Central memory CD8-positive, alpha-beta T cell (primary cell): ENCODE data around the gene TEX30.
"Not testable (repeated sequence)": the region's sequence is repeated elsewhere in the genome, so short reads cannot be mapped to it uniquely, and the experiment has no call there.

Experiments used
- ATAC-seq: fragments of 150-1000 bp; cut with Tn5 transposase; replicated peaks from 2 replicates; pipeline ENCODE4 v1.10.0; 2022; ENCODE audit warnings: mild to moderate bottlenecking, moderate FRiP score, moderate number of reproducible peaks; ENCODE audit not compliant: poor library complexity, severe bottlenecking; ENCODE audit errors: extremely low read depth
- DNase-seq, 2 donors: peaks; one replicate each; pipeline ENCODE4 v3.0.0; 2021; ENCODE audit warnings: low spot score in 2 of 2
- H3K27ac Mint-ChIP-seq: one replicate; pipeline ENCODE4 v1.8.0; 2022; ENCODE audit warnings: low read depth, mild to moderate bottlenecking, moderate library complexity, mixed read lengths
- H3K27me3 Mint-ChIP-seq: one replicate; pipeline ENCODE4 v1.8.0; 2022; ENCODE audit warnings: mixed read lengths
- H3K36me3 Mint-ChIP-seq: one replicate; pipeline ENCODE4 v1.8.0; 2022; ENCODE audit warnings: mild to moderate bottlenecking, moderate library complexity, mixed read lengths; ENCODE audit not compliant: insufficient read depth
- H3K4me1 Mint-ChIP-seq: one replicate; pipeline ENCODE4 v1.8.0; 2022; ENCODE audit warnings: mixed read lengths
- H3K4me3 Mint-ChIP-seq: one replicate; pipeline ENCODE4 v1.8.0; 2022; ENCODE audit warnings: mild to moderate bottlenecking, moderate library complexity, mixed read lengths
- H3K9me3 Mint-ChIP-seq: one replicate; pipeline ENCODE4 v1.8.0; 2022; ENCODE audit warnings: mixed read lengths

The TEX30 gene

DNA sequence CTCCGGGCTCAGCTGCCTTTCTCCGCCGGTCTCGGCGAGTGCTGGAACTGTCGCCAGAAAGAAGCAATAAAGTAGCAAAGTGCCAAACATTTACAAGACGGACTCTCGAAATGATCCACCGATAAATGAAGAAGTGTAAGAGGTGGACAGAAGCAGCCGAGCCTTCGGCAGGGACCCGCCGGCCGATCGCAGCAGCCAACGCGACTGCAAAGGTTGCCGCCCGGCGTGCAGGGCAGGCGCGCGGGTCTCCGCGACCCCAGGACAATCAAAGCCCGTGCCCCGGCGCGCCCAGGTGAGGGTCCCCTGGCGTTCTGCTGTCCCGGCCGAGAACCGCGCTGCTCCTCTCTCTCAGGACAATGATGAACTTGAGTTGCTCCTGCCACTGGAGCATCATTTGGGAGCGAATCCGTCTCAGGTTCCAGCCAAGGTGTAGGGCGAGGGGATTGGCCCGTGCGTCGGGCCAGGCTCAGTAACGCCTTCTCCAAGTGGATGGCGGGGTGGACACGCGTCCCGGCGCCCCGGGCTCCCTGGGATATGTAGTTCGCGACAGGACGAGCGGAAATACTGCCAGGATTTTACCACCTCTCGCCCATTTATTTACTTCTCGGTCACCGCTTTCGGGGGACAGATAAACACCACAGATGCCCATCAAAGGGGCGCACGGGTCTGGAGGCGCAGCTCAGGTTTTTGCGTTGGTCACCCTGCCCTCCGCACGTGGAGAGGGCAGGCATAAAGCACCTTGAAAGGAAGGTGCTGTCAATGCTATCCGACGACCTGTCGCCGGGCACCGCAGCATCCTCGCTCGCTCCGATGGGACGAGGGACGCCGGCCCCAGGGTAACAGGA lies 25.2 kb upstream of the TEX30 start, which contains the start of the genes BIVM and POGLUT2:
BIVM (plus strand) TSS at position 539 of the 845 bp plus-strand sequence. CDS start 8,149 bp downstream, outside the sequence.
POGLUT2 (minus strand) TSS at position 396 of the 845 bp plus-strand sequence; CDS start at position 90, 306 bp downstream.
- peaks cover 17% of the 10 kb centered on the region for H3K4me1 Mint-ChIP-seq
- ATAC-seq (peak; percentile 76), DNase-seq (peak; percentile 56)
- H3K27me3 Mint-ChIP-seq, result no peaks in the 10 kb centered on the region
- H3K4me3 Mint-ChIP-seq, result peak within 1 kb of the TSS; percentile 90
- peak within 1 kb of the TSS; percentile 77 for H3K27ac Mint-ChIP-seq
- H3K36me3 Mint-ChIP-seq, result peaks cover 11% of the 10 kb centered on the region
- no peaks in the 10 kb centered on the region for H3K9me3 Mint-ChIP-seq

DNA sequence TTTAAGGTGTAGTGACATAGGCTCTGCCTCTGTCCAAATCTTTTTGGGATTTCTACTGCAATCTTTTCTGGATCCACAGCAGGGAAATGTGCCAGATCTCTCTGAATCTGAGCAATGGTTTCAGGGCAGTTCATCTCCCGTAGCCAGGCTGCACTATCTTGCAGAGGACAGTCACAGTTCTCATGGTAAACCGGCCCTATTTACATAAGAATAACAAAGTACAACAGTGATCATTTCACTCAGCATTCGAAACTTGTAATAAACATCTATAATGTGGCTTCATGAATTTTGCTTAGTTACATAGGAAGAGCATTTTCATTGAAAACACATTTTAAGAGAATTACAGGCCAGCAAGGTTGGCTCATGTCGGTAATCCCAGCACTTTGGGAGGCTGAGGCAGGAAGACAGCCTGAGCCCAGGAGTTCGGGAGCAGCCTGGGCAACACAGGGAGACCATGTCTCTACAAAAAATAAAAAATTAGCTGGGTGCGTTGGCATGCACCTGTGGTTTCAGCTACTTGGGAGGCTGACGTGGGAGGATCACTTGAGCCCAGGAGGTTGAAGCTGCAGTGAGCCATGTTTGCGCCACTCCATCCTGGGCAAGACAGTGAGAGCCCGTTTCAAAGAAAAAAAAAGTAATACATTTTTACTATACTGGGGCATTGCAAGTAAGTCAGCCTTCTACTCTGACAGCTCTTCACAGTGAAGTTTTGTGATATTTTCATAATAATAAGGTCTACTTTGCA lies 20.2 kb upstream of the TEX30 start:
- Mint-ChIP-seq H3K4me1 (peaks cover 6% of the 10 kb centered on the region), H3K9me3 (no peaks in the 10 kb centered on the region), H3K4me3 (no peak overlapping the region), H3K27me3 (no peaks in the 10 kb centered on the region), H3K36me3 (peaks cover 3% of the 10 kb centered on the region), H3K27ac (no peak overlapping the region)
- DNase-seq, result no peak
- no peak for ATAC-seq

DNA sequence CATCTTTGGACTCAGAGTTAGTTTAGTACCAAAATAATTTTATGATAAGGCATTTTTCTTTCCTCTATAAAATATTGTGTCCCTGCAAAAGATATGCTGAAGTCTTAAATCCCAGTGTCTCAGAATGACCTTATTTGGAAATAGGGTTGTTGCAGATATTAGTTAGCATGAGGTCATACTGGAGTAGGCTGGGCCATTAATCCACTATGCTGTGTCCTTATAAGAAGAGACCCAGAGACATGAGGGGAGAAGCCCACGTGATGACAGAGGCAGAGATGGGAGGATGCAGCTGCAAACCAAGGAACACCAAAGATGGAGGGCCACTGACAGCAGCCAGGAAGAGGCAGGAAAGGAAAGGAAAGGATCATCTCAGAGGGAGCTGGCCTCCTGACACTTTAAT lies 18.8 kb upstream of the TEX30 start:
- H3K4me3 Mint-ChIP-seq, result no peak overlapping the region
- ATAC-seq (no peak), DNase-seq (no peak)
- peaks cover 3% of the 10 kb centered on the region for H3K36me3 Mint-ChIP-seq
- H3K27ac Mint-ChIP-seq, result no peak overlapping the region
- no peaks in the 10 kb centered on the region for H3K27me3 Mint-ChIP-seq
- no peaks in the 10 kb centered on the region for H3K4me1 Mint-ChIP-seq
- H3K9me3 Mint-ChIP-seq, result no peaks in the 10 kb centered on the region

DNA sequence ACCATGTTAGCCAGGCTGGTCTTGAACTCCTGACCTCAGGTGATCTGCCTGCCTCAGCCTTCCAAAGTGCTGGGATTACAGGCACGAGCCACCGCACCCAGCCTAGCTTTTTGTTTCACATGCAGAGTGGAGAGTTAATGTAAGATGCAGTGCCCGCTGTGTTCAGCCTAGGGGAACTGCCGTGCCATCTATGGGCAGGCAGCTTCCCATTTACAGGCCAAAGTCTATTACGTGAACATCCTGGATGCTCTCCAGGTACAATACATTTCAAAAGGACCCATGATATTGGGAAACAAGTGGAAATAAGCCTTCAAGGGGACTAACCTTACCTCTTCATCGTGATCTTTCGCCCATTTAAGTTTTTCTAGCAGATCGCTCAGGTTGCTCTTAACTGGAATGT lies 15.1 kb upstream of the TEX30 start:
- no peaks in the 10 kb centered on the region for H3K4me1 Mint-ChIP-seq
- H3K36me3 Mint-ChIP-seq, result no peaks in the 10 kb centered on the region
- DNase-seq (no peak), ATAC-seq (no peak)
- H3K9me3 Mint-ChIP-seq, result no peaks in the 10 kb centered on the region
- H3K27me3 Mint-ChIP-seq, result no peaks in the 10 kb centered on the region
- no peak overlapping the region for H3K4me3 Mint-ChIP-seq
- no peak overlapping the region for H3K27ac Mint-ChIP-seq

DNA sequence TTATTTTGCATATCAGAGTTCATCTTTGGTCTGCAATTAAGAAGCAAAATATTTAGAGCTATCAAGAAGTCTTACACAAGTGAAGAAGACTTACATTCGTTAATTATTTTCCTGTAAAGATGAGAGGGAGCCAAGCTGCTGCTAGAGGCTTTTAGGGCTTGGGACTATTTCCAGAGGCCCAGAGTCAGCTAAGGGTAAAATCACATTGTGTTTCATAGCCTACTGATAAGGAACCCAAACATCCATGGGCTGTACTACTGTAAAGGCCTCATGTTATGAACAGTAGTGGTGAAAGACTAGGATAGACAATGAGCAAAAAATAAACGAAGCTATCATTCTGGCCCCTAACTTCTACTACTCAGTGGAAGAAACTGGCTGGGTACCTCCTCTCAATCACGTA lies 10.9 kb upstream of the TEX30 start:
- no peaks in the 10 kb centered on the region for H3K9me3 Mint-ChIP-seq
- peaks cover 2% of the 10 kb centered on the region for H3K36me3 Mint-ChIP-seq
- no peak for DNase-seq
- no peaks in the 10 kb centered on the region for H3K27me3 Mint-ChIP-seq
- H3K27ac Mint-ChIP-seq, result no peak overlapping the region
- ATAC-seq, result no peak
- H3K4me1 Mint-ChIP-seq, result peaks cover 5% of the 10 kb centered on the region
- H3K4me3 Mint-ChIP-seq, result no peak overlapping the region

DNA sequence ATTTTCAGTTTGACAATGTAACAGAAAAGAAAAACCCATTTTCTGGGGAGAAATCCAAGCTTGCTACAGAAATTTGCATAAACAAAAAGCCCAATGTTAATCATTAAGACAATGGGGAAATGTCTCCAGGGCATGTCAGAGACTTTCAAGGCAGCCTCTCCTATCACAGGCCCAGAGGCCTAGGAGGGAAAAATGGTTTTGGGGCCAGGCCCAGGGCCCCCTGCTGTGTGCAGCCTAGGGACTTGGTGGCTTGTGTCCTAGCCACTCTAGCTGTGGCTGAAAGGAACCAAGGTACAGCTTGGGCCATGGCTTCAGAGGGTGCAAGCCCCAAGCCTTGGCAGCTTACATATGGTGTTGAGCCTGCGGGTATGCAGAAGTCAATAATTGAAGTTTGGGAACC lies 8.0 kb upstream of the TEX30 start:
- H3K36me3 Mint-ChIP-seq, result peaks cover 3% of the 10 kb centered on the region
- H3K27ac Mint-ChIP-seq, result no peak overlapping the region

DNA sequence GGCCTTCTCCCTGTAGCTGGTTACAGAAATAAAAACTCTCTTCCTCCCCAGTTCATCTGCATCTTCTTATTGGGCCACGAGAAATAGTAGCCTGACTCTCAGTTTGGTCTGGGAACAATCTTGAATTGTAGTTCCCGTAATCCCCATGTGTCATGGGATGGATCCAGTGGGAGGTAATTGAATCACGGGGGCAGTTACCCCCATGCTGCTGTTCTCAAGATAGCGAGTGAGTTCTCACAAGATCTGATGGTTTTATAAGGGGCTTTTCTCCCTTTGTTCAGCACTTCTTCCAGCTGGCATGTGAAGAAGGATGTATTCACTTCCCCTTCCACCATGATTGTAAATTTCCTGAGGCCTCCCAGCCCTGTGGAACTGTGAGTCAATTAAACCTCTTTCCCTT lies 7.1 kb upstream of the TEX30 start:
- H3K4me3 Mint-ChIP-seq, H3K9me3 Mint-ChIP-seq, H3K27me3 Mint-ChIP-seq, H3K36me3 Mint-ChIP-seq, DNase-seq, H3K27ac Mint-ChIP-seq, ATAC-seq: not testable (repeated sequence)
- peaks cover 15% of the 10 kb centered on the region for H3K4me1 Mint-ChIP-seq

More for the DNA sequence above, 8.0 kb upstream of the TEX30 start:
- Mint-ChIP-seq H3K4me1 (peaks cover 15% of the 10 kb centered on the region), H3K4me3 (no peak overlapping the region), H3K27me3 (no peaks in the 10 kb centered on the region), H3K9me3 (no peaks in the 10 kb centered on the region)
- no peak for DNase-seq
- ATAC-seq, result no peak

GRCh38 chr13:102779436-102780159 lies 6.0 kb upstream of the TEX30 start:
- Mint-ChIP-seq H3K27ac (peak overlapping the region; percentile 70), H3K36me3 (peaks cover 3% of the 10 kb centered on the region), H3K4me1 (peaks cover 16% of the 10 kb centered on the region), H3K4me3 (peak overlapping the region; percentile 35), H3K27me3 (no peaks in the 10 kb centered on the region), H3K9me3 (no peaks in the 10 kb centered on the region)
- DNase-seq, result no peak
- peak; percentile 75 for ATAC-seq

DNA sequence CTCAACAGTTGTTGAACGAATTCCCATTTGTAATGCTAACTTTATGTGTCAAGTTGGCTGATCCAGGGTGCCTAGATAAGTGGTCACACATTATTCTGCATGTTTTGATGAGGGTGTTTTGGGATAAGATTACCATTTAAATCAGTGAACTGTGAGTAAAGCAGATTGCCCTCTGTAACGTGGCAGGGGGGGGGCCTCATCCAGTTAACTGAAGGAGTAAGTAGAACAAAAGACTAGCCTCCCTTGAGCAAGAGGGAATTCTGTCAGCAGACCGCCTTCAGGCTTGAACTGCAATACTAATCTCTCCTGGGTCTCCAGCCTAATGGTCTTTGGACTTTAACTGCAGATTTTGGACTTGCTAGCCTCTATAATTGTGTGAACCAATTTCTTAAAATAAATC lies 4.2 kb upstream of the TEX30 start:
- no peak for ATAC-seq
- no peak overlapping the region for H3K4me3 Mint-ChIP-seq
- DNase-seq, result no peak
- H3K4me1 Mint-ChIP-seq, result peaks cover 26% of the 10 kb centered on the region
- H3K27me3 Mint-ChIP-seq, result no peaks in the 10 kb centered on the region
- H3K27ac Mint-ChIP-seq, result no peak overlapping the region
- peaks cover 5% of the 10 kb centered on the region for H3K36me3 Mint-ChIP-seq
- no peaks in the 10 kb centered on the region for H3K9me3 Mint-ChIP-seq

GRCh38 chr13:102776271-102776670 lies 2.7 kb upstream of the TEX30 start:
- no peak for DNase-seq
- Mint-ChIP-seq H3K36me3 (peaks cover 5% of the 10 kb centered on the region), H3K27ac (no peak overlapping the region), H3K9me3 (no peaks in the 10 kb centered on the region), H3K4me3 (no peak overlapping the region), H3K4me1 (peaks cover 29% of the 10 kb centered on the region), H3K27me3 (no peaks in the 10 kb centered on the region)
- ATAC-seq, result no peak

GRCh38 chr13:102774591-102775520 lies 1.3 kb upstream of the TEX30 start:
- H3K9me3 Mint-ChIP-seq, result no peaks in the 10 kb centered on the region
- ATAC-seq (no peak), DNase-seq (no peak)
- peak overlapping the region; percentile 85 for H3K4me3 Mint-ChIP-seq
- H3K27ac Mint-ChIP-seq, result peak overlapping the region; percentile 92
- H3K27me3 Mint-ChIP-seq, result no peaks in the 10 kb centered on the region
- H3K4me1 Mint-ChIP-seq, result peaks cover 30% of the 10 kb centered on the region
- H3K36me3 Mint-ChIP-seq, result peaks cover 5% of the 10 kb centered on the region

DNA sequence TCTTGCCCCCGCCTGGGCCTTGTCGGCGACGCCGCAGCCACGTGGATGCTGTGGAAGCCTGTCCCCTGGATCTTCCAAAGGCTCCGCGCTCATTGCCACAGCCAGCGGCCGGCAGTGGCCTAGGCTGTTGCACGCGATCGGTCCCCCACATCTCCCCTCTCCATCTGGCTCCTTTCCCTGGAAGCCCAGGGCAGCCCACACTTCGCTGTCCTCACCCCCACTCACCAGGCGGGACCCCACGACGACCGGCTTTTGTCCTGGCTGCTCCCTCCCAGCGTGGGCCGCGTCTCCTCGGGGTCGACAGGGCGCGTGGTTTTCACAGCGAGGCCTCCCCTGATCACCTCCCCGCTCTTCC lies 605 bp upstream of the TEX30 start:
- Mint-ChIP-seq H3K36me3 (peaks cover 1% of the 10 kb centered on the region), H3K9me3 (no peaks in the 10 kb centered on the region), H3K4me1 (peaks cover 24% of the 10 kb centered on the region), H3K4me3 (peak overlapping the region; percentile 85), H3K27me3 (no peaks in the 10 kb centered on the region), H3K27ac (peak overlapping the region; percentile 92)
- ATAC-seq (no peak), DNase-seq (no peak)
